ENCODE measurements around the gene PDSS2.
A peak's percentile ranks its signal among the peaks of the same experiment; 100 is the strongest.
"Not testable (repeated sequence)": the region's sequence is repeated elsewhere in the genome, so short reads cannot be mapped to it uniquely, and the experiment has no call there.

Gene PDSS2

DNA sequence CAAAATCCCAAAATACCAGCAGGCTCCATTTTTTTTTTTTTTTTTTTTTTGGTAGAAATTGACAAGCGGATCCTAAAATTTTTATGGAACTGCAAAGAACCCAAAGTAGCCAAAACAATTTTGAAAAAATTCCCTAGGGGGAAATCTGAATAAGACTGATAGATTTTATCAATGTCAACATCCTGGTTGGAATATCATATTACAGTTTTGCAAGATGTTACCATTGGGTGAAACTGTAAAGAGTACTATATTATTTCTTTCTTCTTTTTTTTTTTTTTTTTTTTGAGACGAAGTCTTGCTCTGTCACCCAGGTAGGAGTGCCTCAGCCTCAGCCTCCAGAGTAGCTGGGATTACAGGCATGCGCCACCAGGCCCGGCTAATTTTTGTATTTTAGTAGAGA lies 314.7 kb downstream of the PDSS2 start:
- DNase-seq = no peak

DNA sequence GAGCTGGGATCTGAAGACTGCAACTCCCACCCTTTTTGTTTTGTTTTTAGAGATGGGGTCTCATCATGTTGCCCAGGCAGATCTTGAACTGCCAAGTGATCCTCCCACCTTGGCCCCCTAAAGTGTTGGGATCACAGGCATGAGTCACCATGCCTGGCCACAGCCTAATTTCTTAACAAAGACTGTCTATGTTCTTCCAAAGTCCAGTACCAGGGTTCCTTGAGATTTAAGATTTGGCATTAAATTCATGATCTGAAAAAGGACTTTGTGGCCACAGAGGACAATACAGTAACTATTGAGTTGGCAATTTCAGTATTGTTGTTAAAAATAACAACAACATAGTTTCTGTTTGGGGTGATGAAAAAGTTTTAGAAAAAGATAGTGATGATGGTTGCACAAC lies 315.4 kb downstream of the PDSS2 start:
- DNase-seq = no peak

DNA sequence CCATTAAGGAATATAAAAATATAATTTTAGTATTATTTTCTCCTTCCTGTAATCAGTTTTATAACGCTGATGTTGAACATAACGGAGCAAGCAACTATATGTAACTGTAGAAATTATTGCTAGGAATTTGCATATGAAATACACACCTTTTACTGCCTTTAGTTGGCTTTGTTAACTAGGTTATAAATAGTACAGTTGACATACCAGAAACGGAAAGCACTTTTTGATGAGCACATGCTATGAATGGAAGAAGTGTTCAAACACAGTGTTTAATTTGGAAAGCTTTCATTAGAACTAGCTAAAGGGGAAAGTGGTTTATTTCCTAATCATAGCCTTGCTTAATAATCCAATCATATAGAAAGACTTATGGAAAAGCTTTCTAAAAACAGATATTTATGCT lies 318.8 kb downstream of the PDSS2 start:
- DNase-seq = no peak

DNA sequence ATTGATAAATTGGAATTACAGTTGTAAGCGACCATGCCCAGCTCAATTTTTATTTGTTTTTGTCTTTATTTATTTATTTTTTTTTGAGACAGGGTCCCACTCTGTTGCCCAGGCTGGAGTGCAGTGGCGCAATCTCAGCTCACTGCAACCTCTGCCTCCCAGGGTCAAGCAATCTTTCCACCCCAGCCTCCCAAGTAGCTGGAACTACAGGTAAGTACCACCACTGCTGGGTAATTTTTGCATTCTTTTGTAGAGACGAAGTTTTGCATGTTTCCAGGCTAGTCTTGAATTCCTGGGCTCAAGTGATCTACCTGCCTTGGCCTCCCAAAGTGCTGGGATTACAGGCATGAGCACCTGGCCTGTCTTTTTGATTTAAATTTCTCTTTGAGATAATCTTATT lies 323.0 kb downstream of the PDSS2 start:
- DNase-seq = not testable (repeated sequence)

DNA sequence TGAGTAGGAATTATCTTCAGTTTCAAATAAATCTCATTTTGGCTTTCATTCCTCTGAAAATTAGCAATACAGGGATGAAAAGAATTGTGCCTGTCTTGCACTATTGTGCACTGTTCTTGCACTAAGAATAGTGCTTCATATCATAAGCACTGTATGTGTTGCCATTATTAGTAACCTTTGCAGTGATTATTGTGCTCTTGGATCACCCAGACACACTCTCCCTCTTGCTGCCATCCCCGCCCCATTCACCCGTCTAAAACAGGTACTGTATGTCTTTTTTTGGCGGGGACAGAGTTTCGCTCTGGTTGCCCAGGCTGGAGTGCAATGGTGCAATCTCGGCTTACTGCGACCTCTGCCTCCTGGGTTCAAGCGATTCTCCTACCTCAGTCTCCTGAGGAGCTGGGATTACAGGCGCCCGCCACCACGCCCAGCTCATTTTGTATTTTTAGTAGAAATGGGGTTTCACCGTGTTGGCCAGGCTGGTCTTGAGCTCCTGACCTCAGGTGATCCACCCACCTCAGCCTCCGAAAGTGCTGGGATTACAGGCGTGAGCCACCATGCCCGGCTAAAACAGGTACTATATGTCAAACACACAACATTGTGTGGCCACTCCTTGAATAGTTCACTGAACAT lies 324.2 kb downstream of the PDSS2 start:
- not testable (repeated sequence) for DNase-seq

DNA sequence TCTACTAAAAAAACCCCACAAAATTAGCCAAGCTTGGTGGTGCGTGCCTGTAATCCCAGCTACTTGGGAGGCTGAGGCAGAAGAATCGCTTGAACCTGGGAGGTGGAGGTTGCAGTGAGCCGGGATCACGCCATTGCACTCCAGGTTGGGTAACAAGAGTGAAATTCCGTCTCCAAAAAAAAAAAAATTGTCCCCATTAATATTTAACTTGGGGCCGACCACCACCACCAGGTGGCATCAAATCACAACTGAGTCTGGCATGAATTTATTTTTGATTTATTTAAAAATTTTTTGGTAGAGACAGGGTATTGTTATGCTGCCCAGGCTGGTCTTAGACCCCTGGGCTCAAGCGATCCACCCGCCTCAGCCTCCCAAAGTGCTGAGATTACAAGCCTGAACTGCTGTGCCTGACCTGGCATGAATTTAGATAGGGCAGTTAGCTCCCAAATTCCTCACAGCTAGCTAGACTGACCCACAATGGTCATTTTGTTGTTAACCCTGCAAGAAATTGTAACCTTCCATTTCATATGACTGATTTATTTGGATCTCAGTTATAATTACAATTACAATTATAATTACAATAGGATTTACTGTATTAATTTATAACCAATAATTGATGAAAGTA lies 326.9 kb downstream of the PDSS2 start:
- no peak for DNase-seq

DNA sequence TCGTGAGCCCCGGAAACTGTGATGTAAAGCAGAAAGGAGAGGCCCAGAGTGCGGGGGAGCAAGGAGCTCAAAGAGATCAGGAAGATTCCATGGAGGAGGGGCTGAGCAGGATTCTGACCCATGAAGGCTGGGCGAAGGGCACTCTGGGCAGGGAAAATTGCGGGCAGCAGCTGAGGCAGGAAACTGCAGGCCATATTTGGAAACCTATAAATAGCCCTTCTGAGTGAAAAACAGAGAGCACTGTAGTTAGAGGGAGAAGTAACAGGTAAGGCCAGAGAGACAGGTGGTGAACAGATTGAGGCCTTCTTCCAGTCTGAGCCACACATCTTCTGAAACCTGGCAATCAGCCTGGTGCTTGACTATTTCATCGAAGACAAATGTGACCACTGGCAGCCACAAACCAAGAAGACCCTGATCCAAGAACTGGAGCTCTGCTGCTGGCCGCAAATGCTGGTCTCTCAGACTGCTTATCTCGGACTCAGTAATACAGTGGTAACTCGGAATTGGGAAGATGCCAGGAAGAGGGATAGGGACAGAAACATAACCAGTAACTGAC lies 329.9 kb downstream of the PDSS2 start:
- DNase-seq = no peak

DNA sequence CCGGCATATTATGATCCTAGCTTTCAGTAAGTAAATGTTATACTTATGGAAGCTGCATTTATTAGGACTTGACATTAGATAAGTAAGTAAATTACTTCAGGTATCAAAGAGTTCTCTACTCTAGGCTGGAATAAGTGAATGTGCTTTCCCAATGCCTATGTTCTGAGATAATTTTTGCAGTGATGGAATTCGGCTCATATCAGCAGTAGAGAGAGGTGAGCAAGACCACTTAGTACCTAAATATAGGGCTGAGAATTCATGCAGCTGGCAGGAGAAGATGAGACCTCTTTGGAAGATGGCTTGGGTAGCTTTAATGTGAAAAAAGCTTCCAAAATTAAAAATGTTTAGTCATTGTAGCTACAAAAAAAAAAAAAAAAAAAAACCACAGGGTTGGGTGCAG lies 330.8 kb downstream of the PDSS2 start:
- DNase-seq = no peak

DNA sequence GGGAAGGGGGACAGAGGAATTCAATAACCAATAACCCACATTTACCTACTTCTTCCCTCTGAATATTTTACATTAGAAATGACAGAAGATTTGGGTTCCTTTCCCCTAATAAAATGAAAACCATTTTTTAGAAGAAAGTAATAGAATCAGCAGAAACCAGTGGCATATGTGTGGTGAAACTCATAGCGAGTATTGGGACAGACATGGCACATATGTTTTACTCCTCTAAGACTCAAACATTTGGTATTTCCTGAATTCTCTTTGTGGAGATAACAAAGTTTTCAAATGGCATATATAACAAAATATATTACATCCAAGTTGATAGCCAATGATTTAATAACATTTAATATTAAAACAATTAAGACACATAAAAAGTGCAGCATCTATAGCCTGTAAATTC lies 331.2 kb downstream of the PDSS2 start:
- no peak for DNase-seq

DNA sequence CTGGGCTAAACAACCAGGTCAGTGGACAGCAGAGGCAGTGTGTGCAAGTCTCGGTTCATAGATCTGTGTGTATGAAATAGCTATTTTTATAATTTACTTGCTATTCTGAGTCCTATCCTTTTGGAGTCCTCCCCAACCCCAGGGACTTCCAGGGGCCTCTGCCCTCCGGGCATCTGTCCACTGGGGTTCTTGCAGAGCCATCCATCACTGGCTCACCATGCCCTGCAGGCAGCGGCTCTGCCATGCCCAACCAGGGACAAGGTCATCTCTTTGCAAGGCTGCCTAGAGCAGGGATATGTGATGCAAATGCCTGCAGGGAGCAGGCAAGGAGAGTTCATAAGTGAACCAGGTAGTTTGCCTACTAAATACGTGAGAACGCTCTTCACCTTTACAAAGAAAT lies 333.6 kb downstream of the PDSS2 start:
- DNase-seq = no peak

DNA sequence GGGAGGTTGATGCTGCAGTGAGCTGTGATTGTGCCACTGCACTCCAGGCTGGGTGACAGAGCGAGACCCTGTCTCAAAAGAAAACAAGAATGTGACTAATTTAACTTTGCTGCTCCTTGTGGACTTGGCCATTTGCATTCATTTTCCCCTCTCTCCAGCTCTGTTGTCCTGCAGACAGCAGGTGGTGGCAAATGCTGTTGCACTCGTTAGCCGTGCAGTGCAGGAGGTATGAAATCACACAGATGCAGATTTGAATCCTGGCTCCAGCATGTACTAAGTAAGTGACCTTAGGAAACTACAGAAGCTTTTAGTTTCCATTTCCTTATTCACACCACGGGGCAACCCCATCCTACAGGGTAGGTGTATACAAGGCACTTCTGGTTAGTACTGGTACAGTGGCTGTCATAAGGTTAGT lies 334.4 kb downstream of the PDSS2 start:
- DNase-seq = no peak

DNA sequence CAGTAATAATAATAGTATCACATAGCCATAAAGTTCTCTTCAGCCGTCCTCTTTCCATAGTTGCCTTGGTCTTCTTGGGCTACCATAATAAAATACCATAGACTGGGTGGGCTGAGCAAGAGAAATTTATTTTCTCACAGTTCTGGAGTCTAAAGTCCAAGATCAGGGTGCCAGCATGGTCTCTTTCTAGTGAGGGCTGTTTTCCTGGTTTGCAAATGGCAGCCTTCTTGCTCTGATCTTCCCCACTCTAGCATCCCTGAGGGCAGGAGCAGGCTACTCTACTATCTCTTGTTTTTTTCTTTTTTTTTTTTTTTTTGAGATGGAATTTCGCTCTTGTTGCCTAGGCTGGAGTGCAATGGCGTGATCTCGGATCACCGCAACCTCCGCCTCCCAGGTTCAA lies 335.9 kb downstream of the PDSS2 start:
- DNase-seq = no peak

DNA sequence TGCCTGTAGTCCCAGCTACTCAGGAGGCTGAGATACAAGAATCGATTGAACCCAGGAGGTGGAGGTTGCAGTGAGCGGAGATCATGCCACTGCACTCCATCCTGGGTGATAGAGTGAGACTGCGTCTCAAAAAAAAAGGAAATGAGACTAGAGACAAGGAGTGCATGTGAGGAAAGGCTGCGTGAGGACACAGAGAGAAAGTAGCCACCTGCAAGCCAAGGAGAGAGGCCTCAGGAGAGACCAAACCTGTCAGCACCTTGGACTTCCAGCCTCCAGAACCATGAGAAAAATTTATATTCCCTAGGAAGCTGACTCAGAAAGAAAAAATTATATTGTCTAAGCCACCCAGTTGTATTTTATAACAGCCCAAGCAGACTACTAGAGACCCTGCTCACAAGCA lies 336.6 kb downstream of the PDSS2 start:
- DNase-seq = no peak

DNA sequence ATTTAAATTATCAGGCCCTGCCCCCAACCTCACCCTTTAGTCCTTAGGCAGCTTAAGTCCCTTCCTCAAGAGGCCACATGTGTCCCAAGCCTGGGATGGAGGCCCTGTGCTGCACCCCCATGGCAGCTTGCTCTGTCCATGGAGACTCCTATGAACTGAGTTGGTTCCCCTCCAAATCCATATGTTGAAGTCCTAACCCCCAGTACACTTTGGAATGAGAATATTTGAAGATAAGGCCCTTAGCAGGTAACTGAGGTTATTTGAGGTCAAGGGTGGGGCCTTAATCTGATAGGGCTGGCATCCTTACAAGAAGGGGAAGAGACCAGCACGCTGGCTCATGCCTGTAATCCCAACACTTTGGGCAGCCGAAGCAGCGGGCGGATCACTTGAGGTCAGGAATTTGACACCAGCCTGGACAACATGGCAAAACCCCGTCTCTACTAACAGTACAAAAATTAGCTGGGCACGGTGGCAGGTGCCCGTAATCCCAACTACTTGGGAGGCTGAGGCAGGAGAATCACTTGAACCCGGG lies 337.3 kb downstream of the PDSS2 start:
- DNase-seq = no peak

DNA sequence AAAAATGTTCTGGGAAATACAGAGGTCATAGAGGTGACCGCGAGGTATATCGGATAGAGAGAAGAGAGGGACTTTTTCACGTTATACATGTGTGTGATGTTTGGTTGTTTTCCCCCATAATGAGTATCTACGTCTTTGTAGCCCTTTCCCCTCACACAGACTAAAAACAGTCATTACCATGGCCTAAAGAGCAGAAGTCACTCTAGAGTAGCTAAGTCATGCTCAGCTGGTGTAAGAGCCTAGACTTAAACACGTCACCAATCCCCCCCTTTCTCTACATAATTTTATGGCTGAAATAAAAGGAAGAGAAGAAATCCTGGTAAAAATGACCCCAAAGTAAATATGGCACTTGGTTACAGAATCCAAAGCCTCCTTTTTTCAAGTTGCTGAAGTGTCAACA lies 338.1 kb downstream of the PDSS2 start:
- DNase-seq = no peak

DNA sequence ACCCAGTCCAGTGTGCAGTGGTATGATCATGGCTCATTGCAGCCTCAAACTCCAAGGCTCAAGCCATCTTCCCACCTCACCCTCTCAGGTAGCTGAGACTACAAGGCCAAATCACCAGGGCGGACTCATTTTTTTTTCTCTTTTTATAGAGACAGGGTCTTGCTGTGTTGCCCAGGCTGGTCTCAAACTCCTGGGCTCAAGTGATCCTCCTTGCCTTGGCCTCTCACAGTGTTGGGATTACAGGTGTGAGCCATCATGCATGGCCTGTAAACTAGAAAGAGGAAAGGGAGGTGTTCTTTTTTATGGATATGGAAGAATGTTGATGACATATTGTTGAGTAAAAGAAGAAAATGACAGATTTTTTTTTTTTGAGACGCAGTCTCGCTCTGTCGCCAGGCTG lies 339.0 kb downstream of the PDSS2 start:
- no peak for DNase-seq

DNA sequence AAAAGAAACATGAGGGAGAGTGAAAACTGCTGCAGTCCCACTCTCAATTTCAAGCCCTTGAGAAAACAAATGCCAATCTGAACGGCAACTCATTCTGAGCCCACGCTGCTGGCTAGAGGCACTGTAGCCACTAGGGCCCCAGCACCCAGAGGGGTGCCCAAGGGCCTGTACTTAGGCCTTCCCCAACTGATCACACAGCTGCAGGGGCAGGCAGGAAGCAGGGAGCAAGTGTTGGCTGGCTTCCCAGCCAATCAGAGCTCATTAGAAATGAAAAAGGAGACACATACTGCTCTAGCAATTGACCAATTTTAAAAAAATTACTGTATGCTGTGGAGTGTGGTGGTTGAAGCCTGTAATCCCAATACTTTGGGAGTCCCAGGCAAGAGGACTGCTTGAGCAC lies 340.4 kb downstream of the PDSS2 start:
- no peak for DNase-seq

DNA sequence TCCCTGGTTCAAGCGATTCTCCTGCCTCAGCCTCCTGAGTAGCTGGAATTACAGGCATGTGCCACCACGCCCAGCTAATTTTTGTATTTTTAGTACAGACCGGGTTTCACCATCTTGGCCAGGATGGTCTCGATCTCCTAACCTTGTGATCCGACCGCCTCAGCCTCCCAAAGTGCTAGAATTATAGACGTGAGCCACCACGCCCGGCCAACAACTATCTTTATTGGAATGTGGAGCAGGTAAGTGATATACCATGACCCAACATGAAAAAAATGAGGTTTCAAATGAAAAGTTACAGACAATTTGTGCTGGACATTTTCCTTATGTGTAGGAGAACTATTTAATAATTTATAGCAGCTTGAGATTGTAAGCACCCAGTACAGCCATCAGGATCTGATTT lies 340.8 kb downstream of the PDSS2 start:
- not testable (repeated sequence) for DNase-seq

DNA sequence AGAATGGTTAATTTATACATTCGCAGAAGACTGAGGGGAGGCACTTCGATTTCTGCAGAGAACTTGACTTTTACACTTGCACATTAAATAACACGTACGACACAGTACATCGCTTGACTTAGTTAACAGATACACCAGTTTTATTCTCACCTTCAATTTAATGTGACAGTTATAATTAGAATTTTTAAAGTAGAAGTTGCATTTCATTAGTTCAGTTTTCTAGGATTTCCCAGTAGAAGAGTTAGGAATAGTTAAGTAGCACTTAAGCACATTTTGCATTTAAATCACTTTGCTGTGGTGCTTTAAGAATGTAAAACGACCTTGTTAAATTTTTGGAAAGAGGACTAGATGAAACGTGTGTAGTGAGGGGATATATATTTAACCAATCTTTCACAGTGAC lies 342.4 kb downstream of the PDSS2 start:
- DNase-seq = no peak

DNA sequence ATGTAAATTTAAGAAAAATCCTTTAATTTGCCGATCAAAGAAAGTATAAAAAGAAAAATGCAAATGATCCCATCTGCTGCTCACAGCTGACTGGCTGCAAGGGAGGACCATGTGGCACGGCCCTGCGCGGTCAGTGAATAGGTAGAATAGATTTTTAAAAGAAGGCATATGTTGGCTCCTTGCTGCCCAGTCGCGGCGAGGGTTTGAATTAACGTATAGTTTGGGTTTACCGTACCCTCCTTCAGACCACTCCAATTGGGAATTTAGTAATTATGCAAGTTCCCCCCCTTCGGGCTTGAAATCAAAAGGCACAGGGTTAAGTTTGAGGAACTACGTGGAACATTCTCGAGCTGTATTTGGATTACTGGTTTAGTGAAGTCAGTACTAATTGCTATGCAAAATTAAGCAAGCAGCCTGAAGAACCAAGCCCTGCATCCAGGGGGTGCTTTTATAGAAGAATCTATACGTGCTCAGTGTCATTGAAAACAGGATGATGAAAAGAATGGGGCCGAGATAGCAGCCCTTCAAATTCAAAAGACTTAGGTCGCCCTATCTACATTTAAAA lies 343.0 kb downstream of the PDSS2 start:
- peak; percentile 39 for DNase-seq

DNA sequence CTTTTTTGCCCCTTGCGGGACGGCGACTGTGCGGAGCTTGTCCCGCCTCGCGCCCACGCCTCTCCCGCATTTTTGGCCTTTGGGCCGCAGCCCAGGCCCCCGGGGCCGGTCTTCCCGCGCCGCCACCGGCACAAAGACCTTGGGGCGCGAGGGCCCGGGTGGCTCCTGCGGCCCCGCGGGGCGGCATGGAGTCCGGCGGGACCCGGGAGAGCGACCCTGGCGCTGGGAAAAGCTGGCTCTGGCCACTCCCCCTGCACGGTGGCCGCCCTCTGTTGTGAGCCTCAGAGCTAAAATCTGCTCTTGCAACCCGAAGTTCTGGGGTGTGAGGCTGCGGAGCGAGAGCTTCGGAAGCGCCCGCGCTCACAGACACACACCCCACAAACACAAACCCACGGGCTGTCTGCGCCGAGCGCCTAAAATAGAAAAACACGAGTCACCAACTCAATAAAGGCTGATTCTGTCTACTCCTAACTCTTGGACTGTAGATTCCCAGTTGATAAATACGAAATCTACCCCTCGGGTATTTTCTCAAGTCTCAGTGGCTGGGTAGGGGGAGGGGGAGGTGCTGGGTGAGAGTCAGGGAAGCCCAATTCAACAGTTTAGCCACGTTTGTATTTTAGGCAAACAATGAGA lies 343.6 kb downstream of the PDSS2 start:
- DNase-seq = no peak

DNA sequence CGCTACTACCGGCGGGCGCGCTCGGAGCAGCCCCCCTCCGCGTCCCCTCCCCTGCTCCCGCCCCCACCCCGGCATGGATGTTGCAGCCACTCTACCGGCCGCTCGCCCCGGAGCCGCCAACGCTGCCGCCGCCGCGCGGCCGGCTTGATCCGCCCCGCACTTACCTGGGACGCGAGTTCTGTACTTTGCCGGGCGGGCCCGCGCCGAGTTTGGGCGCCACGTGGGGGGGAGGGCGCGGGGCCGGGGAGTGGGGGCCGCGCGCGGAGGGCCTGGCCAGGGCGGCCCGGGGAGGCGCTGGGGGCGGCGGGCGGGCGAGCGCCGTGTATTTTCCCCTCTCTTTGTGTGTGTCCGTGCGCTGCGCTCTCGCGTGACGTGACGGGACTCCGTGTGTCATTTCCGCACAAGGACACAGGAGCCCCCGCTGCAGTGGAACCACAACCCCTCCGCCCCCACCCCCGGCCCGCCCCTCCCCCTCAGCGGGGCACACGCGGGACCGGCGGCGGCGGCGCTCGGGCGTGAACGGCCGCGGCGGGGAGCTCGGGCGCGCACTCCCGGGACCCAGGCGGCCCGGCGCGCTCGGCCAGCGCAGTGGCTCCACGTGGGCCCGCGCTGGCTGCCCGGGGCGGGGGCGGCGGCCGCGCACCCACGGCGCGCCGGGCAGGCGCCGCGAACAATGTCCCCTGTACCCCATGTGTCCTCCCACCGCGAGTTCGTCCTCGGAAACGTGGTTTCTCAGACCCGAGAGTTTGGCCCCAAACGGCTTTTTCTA lies 344.3 kb downstream of the PDSS2 start, which contains the start of gene BEND3:
Gene BEND3 (minus strand): TSS at position 590 of the 769 bp plus-strand sequence. CDS start 16,230 bp downstream, outside the sequence.
- no peak for DNase-seq

Measured in NCI-H2081 treated with DMSO at 0.1 percent for 48 hours (cell line).